ENCODE data around the gene NR2C2.

Gene NR2C2

GRCh38 chr3:14921811-14922705, 25.3 kb upstream of the NR2C2 start:
- no peak for DNase-seq (ENCODE audit: low read depth)

GRCh38 chr3:14922863-14923262, 24.5 kb upstream of the NR2C2 start:
- DNase-seq (ENCODE audit: low read depth): no peak

- DNase-seq (ENCODE audit: low read depth): no peak
These were observed 23.9 kb upstream of the NR2C2 start for GRCh38 chr3:14923476-14923875.

- peak; percentile 68 for DNase-seq (ENCODE audit: low read depth)
These were observed 21.4 kb upstream of the NR2C2 start for GRCh38 chr3:14925729-14926591.

GRCh38 chr3:14926592-14926991, 20.8 kb upstream of the NR2C2 start:
- no peak for DNase-seq (ENCODE audit: low read depth)

GRCh38 chr3:14927308-14927707, 20.1 kb upstream of the NR2C2 start:
- no peak for DNase-seq (ENCODE audit: low read depth)

GRCh38 chr3:14929310-14930074, 17.9 kb upstream of the NR2C2 start:
- no peak for DNase-seq (ENCODE audit: low read depth)

- no peak for DNase-seq (ENCODE audit: low read depth)
These were observed 13.5 kb upstream of the NR2C2 start for GRCh38 chr3:14933820-14934425.

GRCh38 chr3:14935592-14936345, 11.6 kb upstream of the NR2C2 start:
- DNase-seq (ENCODE audit: low read depth): no peak

GRCh38 chr3:14938954-14939353, 8.4 kb upstream of the NR2C2 start:
- no peak for DNase-seq (ENCODE audit: low read depth)

GRCh38 chr3:14941871-14942270, 5.5 kb upstream of the NR2C2 start:
- no peak for DNase-seq (ENCODE audit: low read depth)

- no peak for DNase-seq (ENCODE audit: low read depth)
These were observed 4.3 kb upstream of the NR2C2 start for GRCh38 chr3:14943042-14943441.

- no peak for DNase-seq (ENCODE audit: low read depth)
These were observed 1.1 kb upstream of the NR2C2 start for GRCh38 chr3:14946236-14946635.

- no peak for DNase-seq (ENCODE audit: low read depth)
These were observed 664 bp upstream of the NR2C2 start for GRCh38 chr3:14946739-14947099.

GRCh38 chr3:14947886-14948608, 664 bp downstream of the NR2C2 start:
- peak; percentile 93 for DNase-seq (ENCODE audit: low read depth)

- no peak for DNase-seq (ENCODE audit: low read depth)
These were observed 1.2 kb downstream of the NR2C2 start for GRCh38 chr3:14948609-14949038.

GRCh38 chr3:14949126-14949525, 1.7 kb downstream of the NR2C2 start:
- no peak for DNase-seq (ENCODE audit: low read depth)

- DNase-seq (ENCODE audit: low read depth): no peak
These were observed 2.9 kb downstream of the NR2C2 start for GRCh38 chr3:14950274-14950673.

GRCh38 chr3:14957153-14957552, 9.8 kb downstream of the NR2C2 start:
- DNase-seq (ENCODE audit: low read depth): no peak

GRCh38 chr3:14957925-14958324, 10.5 kb downstream of the NR2C2 start:
- no peak for DNase-seq (ENCODE audit: low read depth)
